Naive thymus-derived CD4-positive, alpha-beta T cell (primary cell): Measurements from ENCODE around the gene CLDN1. TPM values are rescaled to one million over a fixed set of nuclear protein-coding genes. Genes with fewer than 3 reads are reported as not detected.

Source experiments
- ATAC-seq: fragments of 150-1000 bp; cut with Tn5 transposase; 2 replicates; pipeline ENCODE4 v1.10.0; 2021; ENCODE audit warnings: mild to moderate bottlenecking, moderate library complexity
- CTCF ChIA-PET: fragments of 350-600 bp; sonication (Branson Sonifier 250); formaldehyde crosslinking; loops from one replicate; lab custom pipeline; 2021; ENCODE audit warnings: antibody characterized with exemption; lab: Charles Lee
- POLR2A ChIA-PET: fragments of 350-600 bp; sonication (Branson Sonifier 250); formaldehyde crosslinking; loops from one replicate; lab custom pipeline; 2021; ENCODE audit warnings: antibody characterized with exemption, inconsistent platforms; lab: Charles Lee
- DNase-seq, 9 donors: peaks; one replicate each; pipeline versions ENCODE4 v3.0.0 to v3.0.0-alpha.2; 2020 to 2022; ENCODE audit warnings: mixed read lengths in 1 of 9
- H3K27ac ChIP-seq: one replicate; pipeline ENCODE4 v1.7.0; 2013; ENCODE audit warnings: mild to moderate bottlenecking, low read depth, low read length, moderate library complexity
- H3K27me3 ChIP-seq, 2 donors: one replicate each; pipeline ENCODE4 v1.7.0; 2013; ENCODE audit warnings: low read length in 2 of 2, mild to moderate bottlenecking in 2 of 2, moderate library complexity in 2 of 2; ENCODE audit not compliant: control insufficient read depth in 2 of 2, insufficient read depth in 2 of 2
- H3K36me3 ChIP-seq, 3 experiments: 1 replicate in 2 of 3; 2 replicates in 1 of 3; pipeline ENCODE4 v1.7.0; 2013; ENCODE audit warnings: low read length in 3 of 3, mild to moderate bottlenecking in 3 of 3, moderate library complexity in 1 of 3; ENCODE audit not compliant: insufficient read depth in 3 of 3, control insufficient read depth in 2 of 3
- H3K4me1 ChIP-seq, 2 donors: one replicate each; pipeline ENCODE4 v1.7.0; 2013; ENCODE audit warnings: low read length in 2 of 2, mild to moderate bottlenecking in 2 of 2, moderate library complexity in 1 of 2; ENCODE audit not compliant: control insufficient read depth in 2 of 2, insufficient read depth in 2 of 2
- H3K4me3 ChIP-seq: 2 replicates; pipeline ENCODE4 v1.7.0; 2013; ENCODE audit warnings: mild to moderate bottlenecking, low read length
- H3K9me3 ChIP-seq, 3 experiments: 1 replicate in 2 of 3; 2 replicates in 1 of 3; pipeline ENCODE4 v1.7.0; 2013; ENCODE audit warnings: low read length in 3 of 3; ENCODE audit not compliant: control insufficient read depth in 2 of 3
- H3K27ac Mint-ChIP-seq, 9 donors: one replicate each; pipeline ENCODE4 v1.8.0; 2020 to 2022; ENCODE audit warnings: mixed read lengths in 9 of 9, mild to moderate bottlenecking in 8 of 9, moderate library complexity in 5 of 9, inconsistent platforms in 2 of 9
- H3K27me3 Mint-ChIP-seq, 5 donors: one replicate each; pipeline ENCODE4 v1.8.0; 2021 to 2022; ENCODE audit warnings: mixed read lengths in 5 of 5, mild to moderate bottlenecking in 1 of 5
- H3K36me3 Mint-ChIP-seq, 5 donors: one replicate each; pipeline ENCODE4 v1.8.0; 2020 to 2022; ENCODE audit warnings: mixed read lengths in 5 of 5, mild to moderate bottlenecking in 3 of 5, inconsistent platforms in 1 of 5
- H3K4me1 Mint-ChIP-seq, 7 donors: one replicate each; pipeline ENCODE4 v1.8.0; 2020 to 2022; ENCODE audit warnings: mixed read lengths in 7 of 7, mild to moderate bottlenecking in 3 of 7, inconsistent platforms in 1 of 7
- H3K4me3 Mint-ChIP-seq, 10 donors: one replicate each; pipeline ENCODE4 v1.8.0; 2020 to 2022; ENCODE audit warnings: mild to moderate bottlenecking in 10 of 10, mixed read lengths in 10 of 10, moderate library complexity in 6 of 10, inconsistent platforms in 2 of 10
- H3K9me3 Mint-ChIP-seq, 11 donors: one replicate each; pipeline ENCODE4 v1.8.0; 2020 to 2022; ENCODE audit warnings: mixed read lengths in 11 of 11, mild to moderate bottlenecking in 4 of 11, inconsistent platforms in 1 of 11, moderate library complexity in 1 of 11
- intact Hi-C, 2 donors: fragments of 100-400 bp; cut with micrococcal nuclease; formaldehyde crosslinking; loops; one replicate each; pipeline ENCODE4 v1.15.1; 2023
- polyA plus RNA-seq, 2 donors: library from polyadenylated mRNA; unstranded; fragments of 300-500 nt; fragmentation: Illumina TruSeq; gene quantifications; one replicate each; pipeline ENCODE4 v1.2.3, GENCODE V29; 2021
- total RNA-seq, 6 experiments: library from RNA in 5 of 6; stranded (reverse) in 5 of 6; gene quantifications; 1 replicate in 5 of 6; 2 replicates in 1 of 6; pipeline ENCODE4 v1.2.3 and lab custom pipeline; 2021 to 2026

The CLDN1 gene
- total and polyA plus RNA-seq, 7 experiments from 2014 or later: 0.08 to 0.32 (median 0.22) TPM; not detected in 4

DNA sequence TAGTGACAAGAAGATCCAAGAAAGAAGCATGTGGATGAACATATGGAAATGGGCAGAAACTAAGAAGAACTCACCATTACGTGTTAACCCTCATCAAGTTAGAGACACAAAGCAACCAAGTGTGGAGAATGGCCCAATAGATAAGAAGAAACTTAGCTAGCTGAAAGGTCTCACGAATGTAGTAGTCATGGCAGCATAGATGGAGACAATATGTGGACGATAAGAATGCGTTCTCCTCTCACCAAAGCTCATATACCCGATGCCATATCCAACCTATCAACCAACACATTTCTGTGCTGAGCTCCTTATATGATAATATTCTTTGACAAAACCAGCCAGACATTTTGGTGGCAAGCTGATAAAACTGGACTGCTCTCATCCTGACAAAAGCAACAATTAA is 15.1 kb upstream of the CLDN1 start:
- H3K9me3 Mint-ChIP-seq: peaks cover 0 to 4% (median 0%) of the 10 kb centered on the region in 11 donors
- no peak for ATAC-seq
- H3K27me3 Mint-ChIP-seq: peaks cover 0 to 11% (median 6%) of the 10 kb centered on the region in 5 donors
- ChIA-PET POLR2A (no interaction called here), CTCF (no interaction called here)
- Histone ChIP-seq H3K36me3 (no peaks in the 10 kb centered on the region), H3K27ac (no peak overlapping the region), H3K4me1 (no peaks in the 10 kb centered on the region), H3K9me3 (no peaks in the 10 kb centered on the region), H3K4me3 (no peak overlapping the region), H3K27me3 (peaks cover 0 to 3% of the 10 kb centered on the region in 2 donors)
- H3K4me3 Mint-ChIP-seq: no peak overlapping the region
- DNase-seq: no peak
- H3K27ac Mint-ChIP-seq: no peak overlapping the region
- peaks cover 0 to 5% (median 0%) of the 10 kb centered on the region in 7 donors for H3K4me1 Mint-ChIP-seq
- intact Hi-C loops: no loop called here
- H3K36me3 Mint-ChIP-seq: peaks cover 0 to 3% (median 0%) of the 10 kb centered on the region in 5 donors

DNA sequence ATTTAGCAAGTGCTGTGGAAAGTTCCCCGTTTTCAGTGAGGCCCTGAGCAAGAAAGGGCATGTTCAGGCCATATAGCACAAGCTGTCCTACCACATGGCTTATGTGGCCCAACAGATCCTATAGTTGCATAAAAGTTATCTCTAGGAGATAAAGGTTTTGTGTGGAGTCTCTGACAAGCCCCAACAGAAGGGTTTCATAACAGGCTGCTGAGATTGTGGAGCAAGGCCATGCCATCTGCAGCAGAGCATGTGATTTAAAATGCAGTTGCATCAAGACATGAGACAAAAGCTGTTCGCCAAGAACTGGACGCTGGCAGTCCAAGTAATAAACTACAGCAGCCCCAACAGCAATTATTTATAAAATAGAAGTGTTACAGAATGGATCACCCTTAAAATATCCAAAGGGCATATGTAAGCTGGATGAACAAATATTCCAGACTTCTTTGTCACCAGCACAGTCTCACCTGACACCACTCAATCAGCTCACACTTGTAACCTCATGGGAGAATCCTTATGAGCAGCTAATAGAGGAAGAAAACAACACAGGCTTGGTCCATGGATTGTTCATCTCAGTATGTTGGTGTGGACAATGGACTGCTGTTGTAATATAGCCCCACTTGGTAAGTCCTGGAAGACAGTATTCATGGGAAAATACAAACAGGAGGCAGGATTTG is 14.4 kb upstream of the CLDN1 start:
- H3K27ac Mint-ChIP-seq: no peak overlapping the region
- ChIA-PET POLR2A (no interaction called here), CTCF (interaction anchor here (0.6 kb wide), 1 partner anchor 352 kb away, joined by 3 read pairs; no protein-coding TSS in a partner anchor)
- intact Hi-C loops: no loop called here
- H3K36me3 Mint-ChIP-seq: peaks cover 0 to 2% (median 0%) of the 10 kb centered on the region in 5 donors
- Histone ChIP-seq H3K36me3 (no peaks in the 10 kb centered on the region), H3K4me1 (no peaks in the 10 kb centered on the region), H3K9me3 (no peaks in the 10 kb centered on the region), H3K4me3 (no peak overlapping the region), H3K27ac (no peak overlapping the region), H3K27me3 (peaks cover 0 to 3% of the 10 kb centered on the region in 2 donors)
- peaks cover 0 to 5% (median 0%) of the 10 kb centered on the region in 7 donors for H3K4me1 Mint-ChIP-seq
- no peak for DNase-seq
- H3K27me3 Mint-ChIP-seq: peaks cover 2 to 10% (median 5%) of the 10 kb centered on the region in 5 donors
- peaks cover 0 to 3% (median 0%) of the 10 kb centered on the region in 11 donors for H3K9me3 Mint-ChIP-seq
- no peak overlapping the region for H3K4me3 Mint-ChIP-seq
- ATAC-seq: no peak

DNA sequence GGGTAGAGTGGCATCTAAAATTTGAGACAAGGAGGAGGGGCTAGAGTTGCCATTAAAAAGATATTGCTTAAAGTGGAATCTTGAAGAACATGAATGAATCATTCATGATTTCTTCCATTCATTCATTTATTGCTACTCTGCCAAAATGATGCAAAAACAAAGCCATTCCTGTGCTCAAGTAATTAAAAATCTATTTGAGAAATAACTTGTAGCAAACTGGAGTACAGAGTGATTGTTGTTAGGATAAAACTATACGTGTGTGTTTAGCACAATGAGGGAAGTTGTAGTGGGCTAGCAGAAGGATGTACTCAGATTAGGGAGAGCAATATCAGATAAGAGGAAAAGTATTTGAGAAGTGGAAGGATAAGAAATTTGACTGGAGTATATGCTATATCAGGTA is 11.7 kb upstream of the CLDN1 start:
- CTCF ChIA-PET: no interaction called here
- intact Hi-C loops: no loop called here
- H3K27ac ChIP-seq: no peak overlapping the region

DNA sequence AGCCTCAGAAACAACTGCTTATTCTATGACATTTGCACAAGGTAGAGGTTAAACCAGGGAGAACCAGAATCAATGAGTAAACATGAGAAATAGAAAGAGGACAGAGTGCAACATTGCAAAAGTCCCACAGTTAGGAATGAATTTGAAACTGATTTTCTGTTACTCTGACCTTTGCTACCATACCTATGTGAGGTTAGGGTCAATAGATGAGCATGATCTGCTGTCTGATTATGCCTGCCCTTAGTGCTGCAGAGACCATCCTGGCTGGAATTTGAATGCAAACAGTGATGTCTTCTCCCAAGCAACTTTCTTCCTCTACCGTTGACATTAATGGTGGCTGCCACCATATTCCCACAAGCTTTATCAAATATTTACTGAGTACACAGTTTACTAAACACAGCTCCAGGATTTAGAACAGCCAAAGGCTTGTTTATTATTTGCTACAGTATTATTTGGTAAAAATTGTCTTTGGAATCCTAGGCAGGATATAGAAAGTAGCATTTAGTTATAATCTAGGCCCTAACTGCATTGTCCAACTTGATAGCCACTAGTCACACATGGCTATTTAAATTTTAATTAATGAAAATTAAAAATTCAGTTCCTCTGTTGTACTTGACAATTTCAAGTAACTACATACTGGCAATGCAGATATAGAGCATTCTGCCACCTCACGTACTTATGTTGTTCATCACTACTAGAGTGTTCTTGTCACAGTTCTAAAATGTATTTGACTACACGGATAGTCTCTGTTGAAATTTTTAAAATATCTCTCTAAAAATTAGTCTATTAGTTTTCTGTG is 8.9 kb upstream of the CLDN1 start:
- Mint-ChIP-seq H3K4me3 (no peak overlapping the region), H3K9me3 (no peaks in the 10 kb centered on the region), H3K27me3 (peaks cover 10 to 37% (median 17%) of the 10 kb centered on the region in 5 donors), H3K4me1 (no peaks in the 10 kb centered on the region), H3K36me3 (no peaks in the 10 kb centered on the region), H3K27ac (no peak overlapping the region)
- Histone ChIP-seq H3K27me3 (peaks cover 0 to 3% of the 10 kb centered on the region in 2 donors), H3K27ac (no peak overlapping the region), H3K4me3 (no peak overlapping the region), H3K9me3 (no peaks in the 10 kb centered on the region), H3K36me3 (no peaks in the 10 kb centered on the region), H3K4me1 (no peaks in the 10 kb centered on the region)
- CTCF ChIA-PET: no interaction called here
- ATAC-seq (no peak), DNase-seq (no peak)
- intact Hi-C loops: no loop called here
- POLR2A ChIA-PET: no interaction called here

More for the DNA sequence above, 11.7 kb upstream of the CLDN1 start:
- no peaks in the 10 kb centered on the region for H3K9me3 Mint-ChIP-seq
- no peaks in the 10 kb centered on the region for H3K36me3 Mint-ChIP-seq
- peaks cover 2 to 21% (median 6%) of the 10 kb centered on the region in 5 donors for H3K27me3 Mint-ChIP-seq
- no peak overlapping the region for H3K27ac Mint-ChIP-seq
- no peak overlapping the region for H3K4me3 Mint-ChIP-seq
- Histone ChIP-seq H3K4me3 (no peak overlapping the region), H3K4me1 (no peaks in the 10 kb centered on the region), H3K9me3 (no peaks in the 10 kb centered on the region), H3K36me3 (no peaks in the 10 kb centered on the region), H3K27me3 (peaks cover 0 to 3% of the 10 kb centered on the region in 2 donors)
- DNase-seq (no peak), ATAC-seq (no peak)
- POLR2A ChIA-PET: no interaction called here
- peaks cover 0 to under 1% (median 0%) of the 10 kb centered on the region in 7 donors for H3K4me1 Mint-ChIP-seq

DNA sequence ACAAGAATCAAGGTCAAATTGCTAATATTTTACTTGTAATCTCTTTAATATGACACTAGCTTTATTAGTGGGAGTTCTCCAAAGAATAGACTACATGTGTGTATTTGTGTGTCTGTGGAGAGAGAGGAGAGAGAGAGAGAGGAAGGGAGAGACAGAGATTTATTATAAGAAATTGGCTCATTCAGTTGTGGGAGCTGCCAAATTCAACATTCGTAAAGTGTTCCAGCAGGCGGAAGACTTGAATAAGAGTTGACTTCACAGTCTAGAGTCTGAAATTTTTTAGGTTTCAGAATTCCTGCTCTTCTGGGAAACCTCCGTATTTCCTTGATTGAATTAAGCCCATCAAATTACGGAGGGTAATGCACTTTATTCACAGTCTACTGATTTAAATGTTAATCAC is 4.7 kb upstream of the CLDN1 start:
- Histone ChIP-seq H3K4me1 (peaks cover 0 to 1% of the 10 kb centered on the region in 2 donors), H3K36me3 (no peaks in the 10 kb centered on the region), H3K27ac (no peak overlapping the region), H3K9me3 (no peaks in the 10 kb centered on the region), H3K27me3 (no peaks in the 10 kb centered on the region), H3K4me3 (no peak overlapping the region)
- Mint-ChIP-seq H3K9me3 (no peaks in the 10 kb centered on the region), H3K27ac (no peak overlapping the region), H3K4me3 (no peak overlapping the region), H3K27me3 (peaks cover 29 to 52% (median 36%) of the 10 kb centered on the region in 5 donors), H3K36me3 (no peaks in the 10 kb centered on the region), H3K4me1 (peaks cover 7 to 10% (median 10%) of the 10 kb centered on the region in 7 donors)
- ChIA-PET CTCF (interaction anchor here (0.6 kb wide), 1 partner anchor 104 kb away, joined by 3 read pairs; no protein-coding TSS in a partner anchor), POLR2A (no interaction called here)
- no peak for ATAC-seq
- intact Hi-C loops: no loop called here
- DNase-seq: no peak

DNA sequence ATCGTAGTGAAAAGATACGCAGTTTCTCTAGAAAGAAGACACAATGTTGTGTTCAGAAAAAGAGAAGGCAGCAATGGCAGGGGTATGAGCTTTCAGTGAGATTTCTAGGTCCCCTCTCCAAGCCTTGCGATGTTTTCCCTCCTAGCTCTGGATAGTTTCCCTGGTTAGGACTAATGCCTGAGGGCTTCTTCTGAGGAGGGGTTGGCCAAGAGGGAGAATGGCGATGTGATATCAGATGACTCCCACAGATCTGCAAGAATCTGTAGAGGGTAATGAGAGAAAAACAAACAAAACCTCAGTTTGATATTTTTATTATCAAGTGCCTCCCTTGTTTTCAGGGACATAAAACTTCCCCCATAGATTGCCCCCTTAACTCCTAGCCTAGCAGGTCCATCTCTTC is 4.1 kb upstream of the CLDN1 start:
- no peaks in the 10 kb centered on the region for H3K9me3 Mint-ChIP-seq
- intact Hi-C loops: no loop called here
- Histone ChIP-seq H3K27ac (no peak overlapping the region), H3K9me3 (no peaks in the 10 kb centered on the region), H3K4me1 (peaks cover 0 to 4% of the 10 kb centered on the region in 2 donors), H3K36me3 (no peaks in the 10 kb centered on the region), H3K4me3 (no peak overlapping the region), H3K27me3 (no peaks in the 10 kb centered on the region)
- H3K27me3 Mint-ChIP-seq: peaks cover 33 to 55% (median 38%) of the 10 kb centered on the region in 5 donors
- CTCF ChIA-PET: no interaction called here
- ATAC-seq: no peak
- H3K36me3 Mint-ChIP-seq: no peaks in the 10 kb centered on the region
- peaks cover 13 to 16% (median 14%) of the 10 kb centered on the region in 7 donors for H3K4me1 Mint-ChIP-seq
- H3K4me3 Mint-ChIP-seq: no peak overlapping the region
- DNase-seq: no peak
- POLR2A ChIA-PET: no interaction called here
- H3K27ac Mint-ChIP-seq: no peak overlapping the region
